Left lobe of liver (tissue), 2 donors: ENCODE results near the gene ANKRD34A. TPM values are rescaled to one million over a fixed set of nuclear protein-coding genes. Genes with fewer than 3 reads are reported as not detected.
"Not testable (repeated sequence)": the region's sequence is repeated elsewhere in the genome, so short reads cannot be mapped to it uniquely, and the experiment has no call there.

ENCODE experiments used
- ATAC-seq: fragments of 200-7000 bp; cut with Tn5 transposase; one replicate; pipeline ENCODE4 v1.9.1; 2020; ENCODE audit warnings: mild to moderate bottlenecking, moderate library complexity
- DNase-seq: peaks from one replicate; pipeline ENCODE4 v3.0.0-alpha.2; 2020; ENCODE audit warnings: low spot score
- total RNA-seq: library from RNA; stranded (reverse); gene quantifications from one replicate; pipeline ENCODE4 v1.2.1, GENCODE V29; 2021
- donor health status: DM: no; HTN: no; CAD: no; lungs with moderate emphysema.
- donor health status: DM: no; HTN: yes; CAD: no.

ANKRD34A gene
- total RNA-seq, 1 donor from 2014 or later: 0.65 TPM

DNA sequence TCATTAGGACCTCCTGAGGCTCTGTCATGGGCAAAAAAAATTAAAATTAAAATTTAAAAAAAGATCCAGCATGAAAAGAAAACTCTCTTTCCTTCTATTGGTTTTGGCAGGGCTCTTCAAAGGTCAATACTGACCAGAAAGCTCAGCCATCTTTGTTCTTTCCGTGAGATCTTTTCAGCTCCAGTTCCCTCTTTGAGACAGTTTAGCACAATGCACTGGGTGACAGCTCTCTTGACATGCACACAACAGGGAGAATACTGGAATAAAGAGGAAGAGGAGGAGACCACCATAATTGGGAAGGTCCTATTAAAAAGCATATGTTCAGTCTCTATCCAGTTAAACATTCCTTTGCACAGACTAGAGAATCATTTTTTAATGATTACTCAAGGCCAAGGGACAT lies 12.8 kb downstream of the ANKRD34A start:
- DNase-seq: no peak
- ATAC-seq: no peak

DNA sequence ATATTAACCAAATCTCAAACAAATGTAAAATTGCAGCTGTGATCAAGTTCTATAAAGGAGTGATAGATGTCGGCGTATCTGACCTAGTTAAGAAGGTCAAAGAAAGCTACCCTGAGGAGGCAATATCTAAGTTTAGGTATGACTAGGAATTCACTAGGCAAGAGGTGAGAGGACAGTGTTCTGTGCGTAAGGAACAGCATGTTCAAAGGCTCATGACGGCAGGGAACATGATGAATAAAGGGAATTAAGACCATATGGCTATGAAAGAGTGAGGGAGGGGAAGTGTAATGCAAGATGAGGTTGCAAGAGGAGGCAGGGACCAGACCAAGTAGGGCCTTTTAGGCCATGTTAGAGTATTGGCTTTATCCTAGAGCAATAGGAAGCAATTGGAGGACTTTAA lies 15.2 kb downstream of the ANKRD34A start:
- DNase-seq (no peak), ATAC-seq (no peak)

DNA sequence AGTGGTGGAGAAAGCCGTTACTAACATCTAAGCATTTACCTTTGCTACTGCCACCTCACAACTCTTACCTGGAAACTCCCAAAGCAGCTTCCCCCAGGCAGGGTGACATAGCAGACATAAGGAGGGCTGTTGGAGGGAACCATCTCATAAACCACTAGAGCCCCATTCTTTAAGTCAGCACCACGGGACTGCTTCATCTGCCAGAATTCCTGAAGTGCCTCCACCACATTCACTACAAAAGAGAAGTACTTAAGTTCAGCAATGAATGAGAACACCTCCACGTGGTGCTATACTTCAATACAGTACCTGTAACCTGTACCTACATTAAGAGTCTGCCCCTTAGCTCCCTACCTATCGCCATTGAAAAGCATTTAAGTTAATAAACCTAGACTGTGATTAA lies 16.8 kb downstream of the ANKRD34A start:
- ATAC-seq: no peak
- DNase-seq: no peak

DNA sequence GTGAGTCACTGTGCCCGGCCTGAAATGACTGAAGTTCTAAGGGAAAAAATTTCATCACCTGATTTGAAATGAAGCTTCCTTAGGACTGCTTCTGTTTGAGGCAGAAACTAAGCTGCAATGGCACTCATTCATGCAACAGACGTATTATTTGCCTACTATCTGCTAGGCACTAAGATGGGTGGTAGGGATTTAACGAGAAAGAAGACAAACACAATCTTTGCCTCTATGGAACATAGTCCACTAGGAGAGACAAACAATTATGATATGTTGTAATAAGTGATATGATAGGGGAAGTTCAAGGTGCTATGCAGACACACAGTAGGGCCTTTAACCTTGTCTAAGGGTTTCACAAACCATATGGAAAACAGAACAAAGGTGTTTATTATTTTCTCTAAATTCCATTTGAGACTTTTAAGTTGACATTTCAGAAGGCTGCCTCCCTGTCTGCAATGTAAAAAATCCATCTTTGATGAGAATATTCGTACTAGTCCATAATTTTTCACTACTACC lies 17.8 kb downstream of the ANKRD34A start:
- ATAC-seq (peak; percentile 72), DNase-seq (no peak)

DNA sequence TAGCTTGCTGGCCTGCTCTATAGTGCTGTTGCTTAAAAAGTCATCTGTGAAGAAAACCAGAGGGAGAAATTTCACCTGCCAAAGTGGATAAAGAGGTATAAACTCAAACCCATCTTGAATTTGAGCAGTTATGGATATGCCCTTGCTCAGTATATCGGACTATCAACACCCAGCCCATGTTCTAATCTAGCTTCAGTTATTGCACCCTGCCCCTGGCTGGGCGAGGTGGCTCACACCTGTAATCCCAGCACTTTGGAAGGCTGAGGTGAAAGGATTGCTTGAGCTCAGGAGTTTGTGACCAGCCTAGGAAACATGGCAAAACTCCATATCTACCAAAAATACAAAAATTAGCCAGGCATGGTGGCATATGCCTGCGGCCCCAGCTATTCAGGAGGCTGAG lies 19.8 kb downstream of the ANKRD34A start:
- DNase-seq (no peak), ATAC-seq (no peak)

DNA sequence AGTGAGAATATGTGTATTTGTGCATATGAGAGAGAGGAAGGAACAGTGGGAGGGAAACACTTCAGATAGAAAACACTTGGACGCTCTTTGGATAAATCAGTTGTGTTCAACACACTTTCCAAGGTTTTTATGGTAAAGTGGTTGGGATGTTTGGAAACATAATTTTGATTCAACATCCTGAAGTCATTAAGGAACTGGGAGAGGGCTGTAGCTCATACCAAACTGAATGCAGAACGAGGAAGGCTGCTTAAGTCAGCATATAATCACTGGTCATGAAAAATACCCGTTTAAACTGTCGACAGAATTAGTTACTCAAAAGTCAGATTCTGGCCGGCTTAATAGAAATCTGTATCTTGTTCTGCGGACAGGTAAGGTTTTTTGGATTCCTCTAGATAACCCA lies 21.5 kb downstream of the ANKRD34A start:
- DNase-seq (no peak), ATAC-seq (no peak)

DNA sequence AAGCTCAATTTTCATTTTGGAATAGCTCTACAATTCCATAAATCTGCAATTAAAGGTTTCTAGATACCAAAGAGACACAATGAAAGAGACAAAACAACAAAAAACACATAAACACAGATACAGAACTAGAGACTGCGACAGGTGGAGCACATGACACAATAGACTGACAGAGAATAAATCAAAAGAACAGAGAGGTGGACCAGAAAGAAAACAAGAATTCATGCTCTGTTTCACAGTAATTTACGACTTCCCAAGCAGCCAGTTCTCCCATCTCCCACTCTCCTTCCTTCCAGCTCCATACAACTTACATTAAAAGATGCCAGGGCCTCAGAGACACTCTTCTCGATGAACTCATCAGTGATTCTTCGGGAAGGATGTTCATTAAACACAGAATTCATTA lies 22.0 kb downstream of the ANKRD34A start:
- ATAC-seq (no peak), DNase-seq (no peak)

DNA sequence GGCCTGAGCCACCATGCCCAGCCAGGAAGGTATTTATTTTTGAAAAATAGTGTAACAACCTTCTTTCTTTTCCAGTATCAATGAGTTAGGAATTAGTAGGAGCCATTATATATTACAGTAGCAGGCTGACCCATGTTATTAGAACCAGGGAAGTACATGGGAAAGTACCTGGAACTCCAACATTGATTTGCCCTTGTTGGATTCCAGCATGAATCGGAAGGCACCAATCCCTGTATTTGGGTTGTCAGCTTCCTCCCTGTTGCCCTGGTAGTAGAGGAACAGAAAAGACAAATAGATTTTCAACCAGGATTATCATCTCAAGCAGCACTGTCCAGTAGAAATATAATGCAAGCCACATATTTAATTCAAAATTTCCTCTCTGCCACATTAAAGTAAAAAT lies 26.9 kb downstream of the ANKRD34A start:
- ATAC-seq (no peak), DNase-seq (no peak)

DNA sequence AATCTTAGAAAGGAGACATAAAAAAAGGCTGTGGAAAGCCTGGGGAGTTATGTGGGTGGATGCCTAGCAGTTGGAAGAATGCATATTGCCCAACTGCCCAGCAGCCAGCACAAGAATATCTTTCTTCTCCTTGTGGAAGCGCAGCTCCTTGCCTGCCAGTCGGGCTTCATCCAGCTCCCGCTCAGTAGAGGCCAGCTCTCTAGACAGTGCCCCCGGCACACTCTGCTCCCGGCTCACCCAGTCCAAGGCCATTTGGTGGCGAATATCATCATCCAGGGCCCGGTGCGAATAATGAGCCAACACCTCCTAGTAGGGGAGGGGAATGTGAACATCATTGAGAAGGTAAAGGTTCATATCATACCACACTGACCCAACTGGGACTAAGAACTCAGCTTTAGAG lies 28.1 kb downstream of the ANKRD34A start:
- ATAC-seq (no peak), DNase-seq (no peak)

DNA sequence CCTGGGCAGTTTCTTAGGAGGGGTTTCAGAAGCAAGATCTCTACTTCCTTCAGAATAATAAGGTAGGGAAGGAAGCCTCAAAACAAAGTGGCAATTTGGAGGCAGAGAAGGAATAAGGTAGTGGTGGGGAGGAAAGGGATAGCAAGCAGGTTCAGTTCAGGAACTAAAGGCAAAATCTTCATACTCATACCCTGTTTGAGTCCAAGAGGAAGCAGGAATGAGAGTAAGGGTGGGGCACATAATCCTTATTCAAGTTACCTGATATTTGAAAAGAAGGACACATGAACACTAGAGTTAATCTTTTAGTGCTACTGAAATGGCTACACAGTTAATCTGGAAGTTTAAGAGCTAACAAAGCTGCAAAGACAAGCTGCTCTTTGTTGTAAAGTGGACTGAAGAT lies 28.7 kb downstream of the ANKRD34A start:
- no peak for DNase-seq
- ATAC-seq: no peak

DNA sequence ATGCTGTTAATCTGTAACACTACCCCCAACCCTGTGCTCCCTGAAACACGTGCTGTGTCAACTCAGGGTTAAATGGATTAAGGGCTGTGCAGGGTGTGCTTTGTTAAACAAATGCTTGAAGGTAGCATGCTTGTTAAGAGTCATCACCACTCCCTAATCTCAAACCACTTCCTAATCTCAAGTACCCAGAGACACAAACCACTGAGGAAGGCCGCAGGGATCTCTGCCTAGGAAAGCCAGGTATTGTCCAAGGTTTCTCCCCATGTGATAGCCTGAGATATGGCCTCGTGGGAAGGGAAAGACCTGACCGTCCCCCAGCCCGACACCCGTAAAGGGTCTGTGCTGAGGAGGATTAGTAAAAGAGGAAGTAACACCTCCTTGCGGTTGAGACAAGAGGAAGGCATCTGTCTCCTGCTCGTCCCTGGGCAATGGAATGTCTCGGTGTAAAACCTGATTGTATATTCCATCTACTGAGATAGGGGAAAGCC lies 31.8 kb downstream of the ANKRD34A start:
- not testable (repeated sequence) for ATAC-seq, DNase-seq

DNA sequence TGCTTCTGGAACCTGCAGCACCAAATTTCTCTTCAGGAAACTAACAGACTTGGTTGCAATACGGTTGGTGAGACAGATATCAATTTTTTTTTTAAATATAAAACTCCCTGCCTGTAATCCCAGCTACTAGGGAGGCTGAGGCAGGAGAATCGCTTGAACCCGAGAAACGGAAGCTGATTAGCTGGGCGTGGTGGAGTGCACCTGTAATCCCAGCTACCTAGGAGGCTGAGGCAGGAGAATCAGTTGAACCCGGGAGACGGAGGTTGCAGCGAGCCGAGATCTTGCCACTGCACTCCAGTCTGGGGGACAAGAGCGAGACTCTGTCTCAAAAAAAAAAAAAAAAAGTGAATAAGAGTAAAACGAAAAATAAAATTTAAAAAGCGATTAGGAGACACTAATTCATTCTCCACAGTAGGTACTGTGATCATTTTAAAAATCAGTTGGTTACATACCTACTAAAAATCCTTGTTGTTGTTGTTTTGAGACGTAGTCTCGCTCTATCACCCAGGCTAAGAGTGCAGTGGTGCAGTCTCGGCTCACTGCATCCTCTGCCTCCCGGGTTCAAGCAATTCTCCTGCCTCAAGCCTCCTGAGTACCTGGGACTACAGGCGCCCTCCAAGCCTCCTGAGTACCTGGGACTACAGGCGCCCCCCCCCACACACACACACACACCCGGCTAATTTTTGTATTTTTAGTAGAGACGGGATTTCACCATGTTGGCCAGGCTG lies 36.3 kb downstream of the ANKRD34A start:
- ATAC-seq: no peak

DNA sequence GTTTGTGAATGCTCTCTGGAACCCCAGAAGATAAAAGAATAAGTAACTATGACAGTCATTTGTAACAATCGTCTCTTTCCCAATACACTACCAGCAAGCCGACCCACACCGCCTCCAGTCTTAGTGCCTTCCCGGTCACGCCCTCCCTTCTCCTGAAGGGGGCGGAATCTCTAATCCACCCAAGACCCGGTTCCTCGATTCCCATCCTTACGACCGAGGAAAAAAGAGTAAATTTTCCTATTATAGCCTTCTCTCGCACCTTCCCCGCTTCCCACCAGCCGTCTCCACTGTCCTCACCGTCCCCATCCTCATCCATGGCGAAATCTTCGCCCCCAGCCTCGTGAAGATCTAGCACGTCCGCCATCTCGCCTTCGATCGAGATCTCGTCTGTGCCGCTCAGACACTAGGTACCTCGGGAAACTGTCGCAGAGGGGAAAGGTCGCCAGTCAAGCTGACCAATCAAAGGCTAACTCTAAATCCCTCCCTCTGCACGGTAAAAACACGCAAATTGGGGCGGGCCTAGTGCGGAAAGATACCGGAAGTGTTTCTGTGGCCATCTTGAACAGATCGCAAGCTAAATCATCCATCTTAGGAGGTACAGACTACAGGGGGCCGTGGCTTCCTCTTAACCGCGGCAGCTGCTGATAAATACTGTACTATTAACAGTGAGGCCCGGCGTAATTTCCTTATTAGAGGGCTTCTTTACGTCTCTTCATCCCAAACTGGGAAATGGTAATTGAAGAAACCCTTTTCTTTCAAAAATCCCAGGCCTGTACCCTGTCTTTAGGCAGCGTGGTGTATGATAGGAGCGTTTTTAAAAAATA lies 37.1 kb downstream of the ANKRD34A start, which contains the start of gene RBM8A:
Gene RBM8A, minus strand, starts transcription at position 422 of the 824 bp plus-strand sequence. Its CDS starts 58 bp downstream, at position 364.
- DNase-seq: peak; percentile 95
- peak; percentile 98 for ATAC-seq

More for the DNA sequence above, 36.3 kb downstream of the ANKRD34A start:
- no peak for DNase-seq

DNA sequence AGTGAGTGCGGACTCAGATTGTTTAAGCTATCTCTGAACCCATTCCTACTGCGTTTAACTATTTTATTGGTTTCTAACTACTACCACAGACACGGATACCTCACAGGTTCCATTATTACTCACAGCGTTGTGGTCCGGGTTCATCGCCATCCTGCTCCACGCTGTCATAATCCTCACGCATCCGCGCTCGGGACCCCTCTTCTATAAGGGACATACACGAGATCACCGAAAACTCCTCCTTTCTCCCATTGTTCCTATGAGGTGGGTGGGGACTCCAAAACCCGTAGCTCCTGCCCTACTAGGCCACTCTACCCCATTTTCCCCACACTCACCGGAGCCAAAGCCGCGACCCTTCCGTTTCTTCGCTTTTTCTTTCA lies 37.7 kb downstream of the ANKRD34A start:
- DNase-seq: no peak
- ATAC-seq: peak; percentile 2

DNA sequence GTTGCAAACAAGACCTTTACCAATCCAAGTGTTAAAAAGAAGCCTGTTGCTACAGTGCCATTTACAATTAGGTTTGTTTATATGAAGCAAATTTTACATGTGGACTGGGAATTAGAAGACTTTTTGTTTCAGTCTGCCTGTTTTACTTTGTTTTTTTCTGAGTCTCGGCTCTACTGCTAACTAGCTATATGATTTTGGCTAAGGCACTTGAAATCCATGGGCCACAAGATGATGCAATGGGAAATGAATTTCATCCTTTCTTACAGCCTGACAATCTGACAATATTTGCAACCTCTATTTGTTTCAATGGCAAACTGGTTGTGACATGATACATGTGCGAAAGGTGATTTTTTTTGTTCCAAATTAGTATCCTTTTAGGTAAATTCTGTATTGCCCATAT lies 42.1 kb downstream of the ANKRD34A start:
- no peak for DNase-seq
- no peak for ATAC-seq

DNA sequence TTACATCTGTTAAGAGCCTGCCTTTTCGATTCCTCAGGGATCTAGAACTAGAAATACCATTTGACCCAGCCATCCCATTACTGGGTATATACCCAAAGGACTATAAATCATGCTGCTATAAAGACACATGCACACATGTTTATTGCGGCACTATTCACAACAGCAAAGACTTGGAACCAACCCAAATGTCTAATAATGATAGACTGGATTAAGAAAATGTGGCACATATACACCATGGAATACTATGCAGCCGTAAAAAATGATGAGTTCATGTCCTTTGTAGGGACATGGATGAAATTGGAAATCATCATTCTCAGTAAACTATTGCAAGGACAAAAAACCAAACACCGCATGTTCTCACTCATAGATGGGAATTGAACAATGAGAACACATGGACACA lies 44.1 kb downstream of the ANKRD34A start:
- not testable (repeated sequence) for DNase-seq, ATAC-seq

DNA sequence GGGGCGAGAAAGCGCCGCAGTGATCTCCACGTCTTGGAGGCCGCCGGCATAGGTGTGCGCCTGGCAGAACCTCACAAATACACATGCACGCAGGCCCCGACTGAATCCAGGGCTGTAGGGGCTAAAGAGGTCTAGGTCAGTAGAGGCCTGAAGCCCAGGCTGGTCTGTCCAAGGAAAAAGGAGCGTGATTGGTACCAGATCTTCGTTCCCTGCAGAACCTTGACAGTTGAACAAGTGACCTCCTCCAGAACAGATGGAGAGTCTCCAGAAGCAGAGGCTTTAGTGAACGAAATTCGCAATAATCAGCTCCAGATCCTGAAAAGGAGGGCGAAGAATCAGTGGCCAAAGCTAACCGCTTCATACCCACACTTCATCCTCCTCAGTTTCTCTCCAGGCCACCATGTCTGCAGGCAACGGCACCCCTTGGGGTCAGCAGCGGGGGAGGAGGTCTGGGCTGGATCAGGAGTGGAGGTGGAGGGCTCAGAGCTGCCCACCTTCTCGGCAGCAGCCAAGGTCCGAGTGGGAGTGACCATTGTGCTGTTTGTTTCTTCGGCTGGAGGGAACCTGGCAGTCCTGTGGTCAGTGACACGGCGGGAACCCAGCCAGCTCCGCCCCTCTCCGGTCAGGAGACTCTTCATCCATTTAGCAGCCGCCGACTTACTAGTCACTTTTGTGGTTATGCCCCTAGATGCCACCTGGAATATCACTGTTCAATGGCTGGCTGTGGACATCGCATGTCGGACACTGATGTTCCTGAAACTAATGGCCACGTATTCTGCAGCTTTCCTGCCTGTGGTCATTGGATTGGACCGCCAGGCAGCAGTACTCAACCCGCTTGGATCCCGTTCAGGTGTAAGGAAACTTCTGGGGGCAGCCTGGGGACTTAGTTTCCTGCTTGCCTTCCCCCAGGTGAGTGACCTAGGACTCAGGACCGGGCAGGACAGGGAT lies 45.1 kb downstream of the ANKRD34A start:
- DNase-seq (peak; percentile 87), ATAC-seq (peak; percentile 78)

DNA sequence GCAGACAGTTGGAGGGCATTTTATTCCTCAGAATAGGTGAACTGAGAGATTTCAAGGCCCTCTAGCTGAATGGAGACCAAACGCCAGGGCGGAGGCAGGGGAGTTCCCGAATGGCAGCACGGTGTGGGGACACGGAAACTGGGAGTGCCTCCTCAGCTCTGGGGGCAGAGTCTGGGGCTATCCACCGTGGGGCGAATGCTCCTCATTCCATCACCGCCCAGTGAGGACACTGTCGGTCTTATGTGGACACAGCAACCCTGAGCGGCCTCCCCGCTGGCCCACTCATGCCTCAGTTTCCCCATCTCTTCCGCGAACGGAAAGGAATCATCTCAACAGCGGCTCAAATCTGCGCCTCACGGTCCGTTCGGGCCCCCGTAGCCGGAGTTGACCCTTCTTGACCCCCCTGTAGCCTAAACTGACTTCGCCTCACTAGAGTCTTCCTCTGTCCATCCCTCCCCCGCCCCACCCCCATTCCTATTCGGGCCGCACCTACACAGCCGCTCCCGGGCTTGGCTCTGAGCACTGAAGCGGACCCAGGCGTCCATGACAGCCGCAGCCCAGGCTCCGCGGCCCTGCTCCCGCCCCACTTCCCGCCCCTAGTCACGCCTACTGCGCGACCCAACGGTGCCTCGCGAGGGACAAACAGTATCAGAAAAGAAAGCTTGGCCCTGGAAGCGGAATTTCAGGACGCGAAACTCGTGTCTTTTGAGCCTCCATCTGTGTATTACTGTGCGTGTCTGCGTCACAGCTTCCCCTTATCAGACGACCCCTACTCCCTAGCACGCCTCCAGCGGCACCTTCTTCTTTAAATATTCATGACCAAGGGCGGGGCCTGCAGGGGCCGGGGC lies 46.0 kb downstream of the ANKRD34A start, which contains the start of gene PEX11B:
Gene PEX11B, minus strand, starts transcription at position 574 of the 848 bp plus-strand sequence. Its CDS starts 29 bp downstream, at position 545.
- ATAC-seq (peak; percentile 90), DNase-seq (peak; percentile 90)

DNA sequence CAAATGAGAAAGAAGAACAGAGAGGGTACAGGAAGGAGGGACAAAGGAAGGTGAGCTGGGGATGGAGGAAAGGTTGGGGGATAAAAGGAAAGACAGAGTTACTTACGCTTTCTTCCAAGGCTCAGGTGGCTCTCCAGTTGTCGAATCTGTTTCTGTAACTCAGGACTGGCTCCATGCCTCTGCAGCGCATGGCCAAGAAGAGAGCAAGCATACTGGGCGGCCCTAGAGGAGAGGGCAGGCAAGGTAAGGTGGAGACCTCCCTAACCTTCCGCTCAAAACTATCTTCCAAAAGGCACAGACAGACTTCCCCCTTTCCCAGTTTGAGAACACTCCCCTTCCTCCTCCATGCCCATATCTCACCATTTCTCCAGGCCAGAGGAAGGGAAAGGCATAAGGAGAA lies 46.8 kb downstream of the ANKRD34A start:
- DNase-seq: no peak
- ATAC-seq: no peak

DNA sequence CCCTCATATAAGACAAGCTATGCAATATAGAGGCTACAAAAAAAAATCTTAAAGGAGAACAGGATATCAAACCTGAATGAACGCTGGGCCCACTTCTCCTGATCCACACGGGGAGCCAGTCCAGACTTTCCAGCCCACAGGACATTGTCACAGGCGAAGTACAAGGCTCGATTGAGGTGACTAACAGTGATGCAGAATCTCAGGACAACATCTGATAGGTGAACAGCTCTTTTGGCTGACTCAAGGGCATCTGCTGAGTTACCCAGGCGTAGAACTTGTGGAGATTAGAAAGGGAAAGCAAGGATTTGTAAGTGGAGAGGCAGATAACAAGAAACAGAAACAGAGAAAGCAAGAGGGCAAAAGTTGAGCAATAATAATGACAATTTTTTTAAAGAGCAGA lies 47.6 kb downstream of the ANKRD34A start:
- DNase-seq: no peak
- no peak for ATAC-seq
